Esophagus squamous epithelium (tissue), 4 donors: ENCODE measurements around the gene CBR1.

Source experiments
- CTCF ChIP-seq, 6 experiments: fragments of 450-650 bp in 4 of 6; fragments of 200-600 bp in 2 of 6; sonication (generic) in 2 of 6; IDR thresholded peaks; one replicate each; pipeline ENCODE4 v1.5.1; 2016 to 2019; ENCODE audit warnings: antibody characterized with exemption in 6 of 6, mild to moderate bottlenecking in 4 of 6, moderate library complexity in 4 of 6
- POLR2A ChIP-seq, 4 donors: fragments of 450-650 bp; IDR thresholded peaks; one replicate each; pipeline ENCODE4 v1.6.1; 2017; ENCODE audit warnings: antibody characterized with exemption in 4 of 4, mild to moderate bottlenecking in 4 of 4, moderate library complexity in 3 of 4

DNA sequence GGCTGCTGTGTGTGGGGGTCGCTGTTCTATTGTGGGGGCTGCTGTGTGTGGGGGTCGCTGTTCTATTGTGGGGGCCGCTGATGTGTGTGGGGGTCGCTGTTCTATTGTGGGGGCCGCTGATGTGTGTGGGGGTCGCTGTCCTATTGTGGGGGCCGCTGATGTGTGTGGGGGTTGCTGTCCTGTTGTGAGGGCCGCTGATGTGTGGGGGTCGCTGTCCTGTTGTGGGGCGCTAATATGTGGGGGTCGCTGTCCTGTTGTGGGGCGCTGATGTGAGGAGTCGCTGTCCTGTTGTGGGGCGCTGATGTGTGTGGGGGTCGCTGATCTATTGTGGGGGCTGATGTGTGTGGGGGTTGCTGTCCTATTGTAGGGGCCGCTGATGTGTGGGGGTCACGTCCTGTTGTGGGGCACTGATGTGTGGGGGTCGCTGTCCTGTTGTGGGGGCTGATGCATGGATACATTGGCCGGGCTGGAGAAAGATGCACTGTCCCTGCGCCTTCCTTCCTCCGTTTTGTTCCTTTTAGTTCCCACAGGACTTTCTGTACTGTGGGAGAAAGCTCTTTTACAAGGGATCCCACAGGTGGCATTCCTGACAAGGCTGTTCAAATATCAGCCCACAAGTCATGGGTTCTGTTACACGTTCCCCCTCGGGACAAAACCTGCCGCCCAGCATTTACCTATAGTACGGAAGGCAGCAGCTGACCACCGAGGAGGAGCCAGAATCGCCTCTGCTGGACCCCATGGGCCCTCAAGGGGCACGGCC, 37.0 kb upstream of the CBR1 start:
- TF ChIP-seq CTCF (IDR thresholded peaks at IDR 0.05) (no peak), POLR2A (IDR thresholded peaks at IDR 0.05) (no peak)
